HG02973 (cell line): ENCODE results near the gene FILIP1.
A peak's percentile ranks its signal among the peaks of the same experiment; 100 is the strongest.

Source experiments
- ATAC-seq: cut with Tn5 transposase; IDR thresholded peaks from one replicate; pipeline ENCODE4 v1.9.1; 2021; ENCODE audit warnings: moderate library complexity; ENCODE audit not compliant: unreplicated experiment

Gene FILIP1

DNA sequence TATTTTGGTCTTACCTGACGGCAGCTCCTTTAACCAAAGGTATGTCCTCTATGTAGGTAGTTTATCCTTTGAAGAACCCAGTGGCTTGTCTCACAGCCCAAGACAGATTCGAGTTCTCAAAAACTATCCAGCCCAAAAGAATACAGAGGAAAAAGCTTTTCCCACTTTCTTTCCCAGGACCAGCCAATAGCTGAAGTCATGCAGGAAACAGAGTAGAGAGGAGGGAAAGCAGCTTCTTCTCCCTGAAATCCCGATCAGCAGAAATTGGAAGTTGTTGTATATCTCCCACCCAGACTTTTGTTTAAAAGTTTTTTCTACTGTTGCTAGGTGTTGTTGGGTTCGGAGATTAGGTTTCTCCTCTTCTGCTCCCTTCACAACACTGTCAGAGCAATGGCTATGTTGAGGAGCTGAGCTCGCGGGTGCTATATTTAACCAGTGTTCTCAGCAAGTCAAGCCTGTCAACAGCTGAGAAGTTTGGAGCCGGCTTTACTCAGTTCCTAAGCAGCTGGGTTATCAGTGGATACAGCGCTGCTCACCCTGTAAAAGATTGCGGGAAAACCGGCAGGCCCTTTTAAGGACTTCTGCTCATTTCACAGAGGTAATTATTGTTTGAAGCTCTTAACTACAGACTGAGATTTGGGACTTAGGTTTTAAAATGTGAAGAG lies at the start of gene FILIP1:
TSS of gene FILIP1 (minus strand) at position 401 of the 665 bp plus-strand sequence. CDS start 78,828 bp downstream, outside the sequence.
- no peak for ATAC-seq

- ATAC-seq, result no peak
Measured at GRCh38 chr6:75543311-75543710, 49.7 kb upstream of the FILIP1 start.

DNA sequence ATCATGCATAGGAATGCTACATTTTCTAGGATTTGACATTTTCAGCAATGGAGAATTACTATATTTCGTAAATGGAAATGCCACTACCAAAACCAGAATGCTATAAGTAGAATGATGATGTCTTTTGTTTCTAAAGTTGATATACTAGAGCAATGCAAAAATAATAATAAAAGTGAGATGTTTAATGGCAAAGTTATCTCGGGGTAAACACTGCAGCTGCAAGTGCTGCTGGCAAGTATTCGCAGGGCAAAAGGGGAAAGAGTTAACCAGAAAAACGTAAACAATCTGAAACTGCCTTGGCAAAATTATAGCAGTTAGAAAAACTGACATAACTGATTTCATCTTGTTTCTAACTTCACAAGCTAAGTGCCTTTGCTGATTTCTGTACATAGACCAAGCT lies 45.5 kb upstream of the FILIP1 start:
- no peak for ATAC-seq

- no peak for ATAC-seq
Measured at GRCh38 chr6:75532521-75532920, 38.9 kb upstream of the FILIP1 start.

- no peak for ATAC-seq
Measured at GRCh38 chr6:75531174-75531573, 37.6 kb upstream of the FILIP1 start.

DNA sequence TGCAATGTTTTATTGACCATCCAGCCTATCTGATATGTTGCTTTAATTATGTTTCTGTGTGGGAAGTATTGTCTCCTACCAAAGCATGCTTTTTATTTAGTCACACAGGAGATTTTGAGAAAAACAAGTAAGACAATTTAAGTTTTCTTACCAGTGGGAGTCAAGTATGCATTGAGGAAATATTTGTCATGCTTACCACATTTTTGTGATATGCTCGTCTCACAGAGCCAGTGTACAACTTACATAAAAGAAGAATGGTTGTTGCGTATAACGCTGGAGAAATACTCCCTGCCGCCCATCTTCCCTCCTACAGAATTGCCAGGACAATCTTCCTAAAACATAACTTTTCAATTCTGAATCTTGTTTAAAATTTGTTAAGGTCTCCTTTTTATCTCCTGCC lies 37.1 kb upstream of the FILIP1 start:
- ATAC-seq, result no peak

DNA sequence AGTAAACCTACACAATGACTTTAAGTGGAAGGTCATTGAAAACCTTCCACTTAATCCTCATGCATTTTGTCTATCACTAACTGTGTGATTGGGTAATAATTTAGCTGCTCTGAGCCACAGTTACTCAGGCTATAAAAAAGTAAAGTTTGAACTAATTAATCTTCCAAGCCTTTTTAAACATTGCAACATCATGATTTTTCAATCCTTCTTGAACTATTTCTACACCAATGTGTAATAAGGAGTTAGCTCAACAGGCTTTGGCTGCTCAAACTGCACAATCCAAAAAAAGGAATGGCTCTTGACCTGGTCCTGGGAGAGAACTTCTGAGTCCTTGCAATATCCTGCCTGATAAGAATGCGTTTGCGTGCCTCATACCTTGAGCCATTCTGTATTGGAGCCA lies 34.8 kb upstream of the FILIP1 start:
- ATAC-seq, result no peak

GRCh38 chr6:75526502-75527127 lies 33.0 kb upstream of the FILIP1 start:
- ATAC-seq, result peak; percentile 82

- ATAC-seq, result no peak
Measured at GRCh38 chr6:75525682-75526081, 32.1 kb upstream of the FILIP1 start.

DNA sequence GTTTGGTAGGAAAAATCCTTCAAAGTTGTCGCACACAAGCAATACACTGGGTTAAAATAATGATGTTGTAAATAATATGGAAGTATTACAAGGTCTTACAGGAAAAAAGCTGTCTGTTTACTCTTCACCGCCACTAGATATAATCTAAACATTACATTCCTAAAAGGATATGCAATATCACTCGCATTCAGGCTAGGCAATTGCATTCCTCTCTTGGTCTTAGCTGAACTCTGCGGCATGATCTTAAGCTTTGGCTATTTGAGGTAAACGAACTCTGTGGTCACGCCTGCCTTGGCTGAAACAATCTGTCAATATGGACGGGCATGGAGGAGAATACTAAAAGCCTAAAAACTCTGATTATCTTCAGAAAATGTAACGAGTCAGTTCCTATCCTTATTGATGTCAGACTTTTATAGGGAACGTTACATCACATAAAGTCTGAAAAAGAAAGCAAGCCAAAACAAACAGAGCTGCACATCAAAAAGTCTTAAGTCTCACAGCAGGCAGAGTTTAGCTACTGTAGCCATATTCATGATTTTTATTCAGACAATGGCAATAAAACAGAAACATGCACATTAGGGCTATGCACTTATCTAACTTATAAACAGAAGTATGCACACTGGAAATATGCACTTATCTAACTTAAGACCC lies 30.8 kb upstream of the FILIP1 start:
- ATAC-seq, result no peak

DNA sequence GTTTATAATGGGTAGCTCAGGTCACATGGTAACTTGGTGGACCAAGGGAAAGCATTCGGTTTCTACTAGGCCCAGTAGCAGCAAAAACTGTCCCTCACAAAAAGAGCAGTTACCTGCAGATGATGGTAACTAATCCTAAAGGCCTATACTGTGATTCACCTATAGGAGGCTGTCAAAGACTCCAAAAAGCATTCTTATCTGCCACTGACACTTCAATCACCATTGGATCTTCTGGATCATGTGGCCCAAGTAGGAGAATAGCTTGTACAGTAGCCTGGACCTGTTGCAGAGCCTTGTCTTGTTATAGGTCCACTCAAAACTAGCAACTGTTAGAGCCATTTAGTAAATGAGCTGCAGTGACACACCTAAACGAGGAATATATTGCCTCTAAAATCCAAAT lies 23.2 kb upstream of the FILIP1 start:
- ATAC-seq, result no peak

DNA sequence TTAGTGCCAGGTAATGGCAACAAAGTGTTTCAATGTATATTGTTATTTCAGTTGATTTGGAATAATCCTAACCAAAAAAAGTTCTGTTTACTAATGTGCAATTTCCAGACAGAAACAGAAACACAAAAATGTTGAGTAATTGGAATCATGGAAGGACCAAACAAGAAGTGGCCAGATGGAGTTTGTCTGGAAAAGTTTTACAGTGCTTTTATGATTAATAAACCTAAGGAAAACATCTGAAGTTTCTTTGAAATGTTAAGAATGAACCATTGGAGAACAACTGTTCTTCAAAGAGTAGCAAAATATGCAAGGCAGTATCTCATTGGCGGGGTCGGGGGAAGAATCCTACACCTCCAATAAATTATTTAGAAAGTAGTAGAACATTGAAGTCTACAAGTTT lies 19.0 kb upstream of the FILIP1 start:
- ATAC-seq, result no peak

DNA sequence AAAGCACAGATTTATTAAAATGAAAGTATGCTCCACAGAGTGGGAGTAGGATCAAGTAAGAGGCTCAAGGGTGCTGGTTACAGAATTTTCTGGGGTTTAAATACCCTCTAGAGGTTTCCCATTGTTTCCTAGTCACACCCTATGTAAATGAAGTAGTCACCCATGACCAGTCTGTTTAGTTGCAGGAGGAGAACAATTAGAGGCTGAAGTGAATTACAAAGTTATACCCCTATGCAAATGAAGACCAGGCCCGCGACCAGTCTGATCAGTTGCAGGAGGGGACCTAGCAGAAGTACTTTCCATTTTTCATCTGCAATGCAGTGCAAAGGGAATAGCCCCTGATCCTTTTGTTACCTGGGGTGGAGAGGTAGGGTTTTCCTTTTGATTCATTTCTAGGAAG lies 11.8 kb upstream of the FILIP1 start:
- no peak for ATAC-seq

DNA sequence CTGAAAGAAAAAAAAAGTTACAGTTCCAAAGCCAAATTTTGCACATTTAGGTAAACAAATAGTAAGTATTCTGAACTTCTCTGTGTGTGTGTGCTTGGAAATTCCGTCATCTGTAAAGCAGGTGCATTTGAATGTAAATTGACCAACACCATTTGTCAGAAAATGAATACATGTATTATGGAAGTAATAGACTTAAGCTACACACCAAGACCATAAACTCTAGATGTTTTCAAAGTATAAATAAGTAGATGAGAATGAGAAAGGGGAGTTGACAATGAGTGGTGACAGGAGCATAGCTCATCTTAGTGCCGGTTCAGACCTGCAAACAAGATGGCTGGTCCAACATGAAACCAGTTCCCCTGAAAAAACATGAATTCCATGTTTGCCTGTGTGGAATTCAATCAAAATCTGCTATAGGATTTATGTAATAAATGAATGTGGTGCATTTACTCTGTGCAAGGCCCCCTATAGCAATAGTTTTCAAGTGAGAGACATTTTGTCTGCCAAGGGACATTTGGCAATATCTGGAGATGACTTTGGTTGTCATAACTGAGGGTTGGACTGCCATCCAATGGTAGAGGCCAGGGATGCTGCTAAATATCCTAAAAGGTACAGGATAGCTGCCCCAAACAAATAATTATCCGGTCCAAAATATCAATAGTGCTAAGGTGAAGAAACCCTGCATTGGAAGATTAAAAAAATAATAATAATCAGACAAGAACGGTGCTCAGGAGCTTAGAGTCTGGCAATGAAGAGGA lies 11.0 kb upstream of the FILIP1 start:
- no peak for ATAC-seq

DNA sequence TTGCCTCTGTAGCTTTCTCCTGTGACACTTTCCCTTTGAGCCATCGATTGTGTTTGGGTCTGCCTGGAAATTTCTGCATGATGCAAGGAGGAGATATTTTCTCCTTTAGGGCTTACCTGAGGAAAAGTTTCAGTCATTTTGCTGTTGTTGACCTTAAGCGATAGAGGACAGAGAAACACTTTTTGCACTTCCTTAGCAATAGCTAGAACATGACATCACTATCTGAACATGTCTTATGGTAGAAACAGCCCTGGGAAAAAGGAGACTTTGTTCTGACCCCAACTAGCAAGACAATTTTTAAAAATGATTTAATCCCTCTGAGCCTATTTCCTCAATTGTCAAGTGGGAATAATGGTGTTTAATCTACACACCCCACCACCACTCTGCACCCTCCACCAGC lies 9.7 kb upstream of the FILIP1 start:
- no peak for ATAC-seq

DNA sequence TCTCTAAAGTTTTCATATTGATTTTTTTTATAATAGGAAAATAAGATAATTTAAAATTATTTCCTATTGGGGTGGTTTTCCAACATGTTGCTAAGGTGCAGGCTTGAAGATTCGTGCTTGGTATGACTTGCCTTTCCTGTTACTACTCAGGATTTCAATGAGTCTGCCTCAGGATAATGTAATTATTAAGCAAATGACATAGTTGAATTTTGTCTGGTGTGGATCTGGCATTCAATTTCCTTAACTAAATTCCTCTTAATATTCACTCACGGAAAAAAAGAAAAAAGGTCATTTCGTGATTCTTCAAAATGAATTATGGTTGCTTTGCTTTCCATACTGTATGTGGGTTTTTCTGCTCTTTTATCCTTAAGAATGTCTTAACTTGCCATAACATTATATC lies 9.3 kb upstream of the FILIP1 start:
- no peak for ATAC-seq

DNA sequence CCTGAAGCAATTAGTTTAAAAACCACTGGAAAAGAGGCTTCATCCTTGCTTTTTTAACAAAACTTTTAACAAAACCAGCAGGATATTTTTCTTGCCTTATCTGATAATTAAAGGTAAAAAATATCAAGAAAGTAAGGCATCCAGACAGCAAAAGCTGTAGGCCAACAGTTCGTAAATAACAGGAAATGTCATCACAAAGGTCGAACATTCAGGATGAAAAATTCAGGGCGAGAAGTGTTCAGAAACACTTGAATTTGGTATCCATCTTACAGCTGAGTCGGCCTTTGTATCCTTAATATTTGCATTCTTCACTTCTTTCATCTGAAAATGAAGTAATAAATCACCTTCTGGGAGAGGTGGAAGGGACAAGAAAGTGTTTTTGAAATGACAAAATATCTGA lies 8.2 kb upstream of the FILIP1 start:
- no peak for ATAC-seq

GRCh38 chr6:75499640-75500039 lies 6.0 kb upstream of the FILIP1 start:
- ATAC-seq, result no peak

- ATAC-seq, result no peak
Measured at GRCh38 chr6:75498862-75499261, 5.3 kb upstream of the FILIP1 start.

DNA sequence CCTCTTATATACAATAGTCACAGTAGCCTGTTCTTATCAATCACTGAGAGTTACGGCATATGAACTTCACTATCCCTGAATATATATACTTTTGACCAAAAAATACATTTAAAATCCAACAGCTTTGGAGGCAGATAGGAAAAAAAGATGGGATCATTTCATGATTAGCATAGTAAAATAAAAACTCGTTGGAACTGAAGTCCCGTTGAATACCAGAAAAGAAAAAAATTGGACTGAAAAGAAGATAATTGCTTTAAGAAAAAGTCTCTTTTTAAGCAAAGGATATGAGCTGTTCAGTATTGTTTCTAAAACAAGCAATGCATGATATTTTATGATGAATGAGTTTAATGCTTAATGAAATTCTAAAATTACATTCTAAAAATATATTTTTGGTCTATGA lies 4.4 kb upstream of the FILIP1 start:
- no peak for ATAC-seq

GRCh38 chr6:75495011-75495410 lies 1.4 kb upstream of the FILIP1 start:
- ATAC-seq, result no peak

DNA sequence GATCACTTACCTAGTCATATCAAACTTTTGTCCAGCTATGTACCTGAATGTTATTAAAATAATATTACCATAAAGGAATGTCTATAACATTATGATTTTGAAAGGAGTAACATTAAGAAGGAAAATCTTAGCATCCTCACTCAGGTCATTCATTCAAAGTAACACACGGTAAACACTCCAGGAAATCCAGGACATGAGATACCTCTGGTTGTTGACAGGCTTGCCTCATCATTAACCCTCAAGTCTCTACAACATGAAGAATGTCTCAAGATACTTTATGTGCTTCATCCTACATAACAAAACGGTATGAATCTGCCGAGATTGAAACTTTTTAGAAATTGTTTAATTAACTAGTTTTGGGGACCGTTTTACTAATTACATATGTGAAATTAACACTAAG lies 690 bp upstream of the FILIP1 start:
- ATAC-seq, result no peak
